T-helper 9 cell (primary cell): ENCODE results near the gene VSIR.

Experiments used
- DNase-seq: peaks from one replicate; pipeline ENCODE4 v3.0.0-alpha.2; 2020

The VSIR gene

DNA sequence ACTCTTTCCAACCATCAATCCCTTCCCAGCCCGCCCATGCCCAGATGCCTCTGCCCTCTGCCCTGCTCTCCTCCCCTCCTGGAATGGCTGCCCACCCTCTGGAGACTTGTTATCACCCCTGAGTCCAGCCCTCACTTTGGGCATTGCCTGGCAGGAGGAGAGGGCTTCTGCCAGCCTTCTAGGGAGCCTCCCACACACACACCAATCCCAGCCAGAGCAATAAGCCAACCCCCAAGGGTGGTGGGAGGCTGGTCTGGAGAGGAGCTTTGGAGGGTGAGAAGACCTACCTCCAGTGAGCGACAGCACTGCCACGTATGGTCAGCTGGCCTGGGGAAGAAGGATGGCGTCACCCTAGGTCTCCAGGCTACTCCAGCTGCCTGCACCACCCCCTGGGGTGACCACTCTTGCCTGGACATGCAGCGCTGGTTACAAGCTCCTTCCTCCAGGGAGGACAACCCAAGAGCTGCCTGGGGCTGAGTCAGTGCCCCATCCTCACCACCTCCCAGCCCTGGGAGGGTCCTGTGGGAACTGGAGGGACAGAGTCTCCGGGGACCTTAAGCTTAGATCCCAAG, 62.2 kb downstream of the VSIR start:
- DNase-seq: no peak

DNA sequence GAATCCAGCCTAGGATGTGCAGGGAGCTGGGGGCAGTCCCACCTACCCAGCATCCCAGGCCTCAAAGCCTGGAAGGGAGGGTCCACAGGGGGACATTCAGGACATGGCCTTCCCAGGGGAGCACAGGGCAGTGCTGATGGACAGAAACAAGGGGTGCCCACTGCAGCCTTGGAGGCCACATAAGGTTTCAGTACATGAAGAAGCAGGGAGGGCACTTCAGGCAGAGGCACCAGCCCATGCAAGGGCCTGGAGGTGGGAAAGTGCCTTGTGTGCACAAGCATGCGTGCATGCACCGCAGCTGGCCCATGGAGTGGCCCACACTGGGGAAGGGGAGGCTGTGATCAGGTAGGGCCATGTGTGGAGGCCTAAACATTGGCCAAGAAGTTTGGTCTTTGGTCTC, 62.8 kb downstream of the VSIR start:
- DNase-seq: no peak

DNA sequence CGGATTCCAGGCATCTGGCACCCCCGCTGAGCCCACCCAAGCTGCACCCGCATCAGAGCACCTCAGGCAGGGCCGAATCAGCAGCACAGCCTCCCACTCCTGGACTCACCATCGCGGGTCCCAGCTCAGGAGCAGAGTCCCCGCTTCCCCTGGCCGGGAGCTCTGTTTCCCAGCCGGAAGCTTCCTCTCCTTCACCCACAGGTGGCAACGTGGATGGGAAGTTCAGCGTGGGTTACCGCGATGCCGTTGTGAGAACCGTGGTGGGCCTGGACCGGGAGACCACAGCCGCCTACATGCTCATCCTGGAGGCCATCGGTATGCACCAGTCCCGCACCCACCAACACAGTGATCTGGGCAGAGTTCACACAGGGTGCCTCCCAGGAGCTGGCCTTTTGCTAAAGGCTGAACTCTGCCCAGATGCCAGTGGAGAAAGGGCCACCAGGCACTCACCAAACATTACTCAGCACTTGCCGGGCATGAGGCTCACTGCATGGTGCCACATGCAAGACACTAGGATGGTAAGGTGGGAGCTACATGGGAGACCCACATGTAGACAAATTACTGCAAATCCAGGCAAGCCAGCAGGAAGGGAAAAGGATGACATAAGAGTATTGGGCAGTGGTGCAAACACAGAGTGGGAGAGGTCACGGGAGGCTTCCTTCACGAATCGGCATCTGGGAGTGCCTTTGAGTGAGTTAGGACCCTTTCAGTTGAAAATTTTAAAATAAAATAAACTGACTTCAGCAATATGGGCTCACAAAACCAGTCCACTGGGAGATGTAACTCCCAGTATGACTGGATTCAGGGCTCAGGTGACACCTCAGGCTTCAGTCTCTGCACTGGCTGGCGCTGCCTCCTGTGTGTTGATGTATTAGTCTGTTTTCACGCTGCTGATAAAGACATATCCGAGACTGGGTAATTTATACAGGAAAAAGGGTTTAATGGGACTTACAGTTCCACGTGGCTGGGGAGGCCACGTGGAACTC, 64.1 kb downstream of the VSIR start:
- DNase-seq: no peak

DNA sequence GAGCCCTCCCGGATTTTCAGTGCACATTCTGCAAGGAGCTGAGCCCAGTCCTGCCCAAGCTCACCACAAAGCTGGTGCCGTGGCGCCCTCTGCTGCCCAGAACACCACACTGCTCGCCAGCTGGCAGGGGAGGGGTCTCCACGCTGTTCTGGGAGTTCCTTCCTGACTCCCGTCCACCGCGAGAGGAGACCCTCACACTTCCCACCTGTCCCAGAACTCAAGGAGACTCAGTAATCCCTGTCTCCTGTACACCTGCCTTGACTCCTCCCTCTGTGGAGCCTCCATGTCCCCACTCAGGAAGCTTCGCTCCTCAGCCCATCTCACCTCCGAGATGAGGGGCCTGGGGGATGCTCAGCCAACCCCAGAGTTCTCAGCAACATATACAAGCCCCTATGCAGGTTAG, 65.0 kb downstream of the VSIR start:
- peak; percentile 61 for DNase-seq

DNA sequence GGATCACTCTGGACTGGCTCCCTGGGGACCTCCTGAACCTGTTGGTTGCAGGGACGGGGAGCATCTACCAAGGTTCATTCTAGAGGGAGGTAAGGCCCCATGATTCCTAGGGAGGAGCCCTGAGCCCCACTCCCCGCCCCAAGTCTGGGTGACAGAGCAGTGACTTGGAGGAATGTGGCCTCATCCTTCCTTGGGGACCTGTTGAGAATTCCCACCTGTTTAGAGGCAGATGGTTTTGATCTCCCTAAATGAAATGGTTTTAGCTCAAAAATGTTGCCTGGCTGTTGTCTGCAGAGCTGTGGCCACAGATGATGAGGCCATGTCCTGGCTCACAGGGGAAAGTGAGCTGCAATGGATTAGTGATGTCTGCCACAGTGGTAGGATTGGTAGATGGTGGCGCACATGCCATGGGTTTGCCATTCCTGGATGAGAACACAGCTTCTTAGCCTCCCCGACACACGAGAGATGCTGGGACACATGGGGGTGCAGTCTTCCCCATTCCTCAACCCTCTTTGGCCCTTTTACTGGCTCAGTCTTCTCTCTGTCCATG, 66.0 kb downstream of the VSIR start:
- DNase-seq: no peak

DNA sequence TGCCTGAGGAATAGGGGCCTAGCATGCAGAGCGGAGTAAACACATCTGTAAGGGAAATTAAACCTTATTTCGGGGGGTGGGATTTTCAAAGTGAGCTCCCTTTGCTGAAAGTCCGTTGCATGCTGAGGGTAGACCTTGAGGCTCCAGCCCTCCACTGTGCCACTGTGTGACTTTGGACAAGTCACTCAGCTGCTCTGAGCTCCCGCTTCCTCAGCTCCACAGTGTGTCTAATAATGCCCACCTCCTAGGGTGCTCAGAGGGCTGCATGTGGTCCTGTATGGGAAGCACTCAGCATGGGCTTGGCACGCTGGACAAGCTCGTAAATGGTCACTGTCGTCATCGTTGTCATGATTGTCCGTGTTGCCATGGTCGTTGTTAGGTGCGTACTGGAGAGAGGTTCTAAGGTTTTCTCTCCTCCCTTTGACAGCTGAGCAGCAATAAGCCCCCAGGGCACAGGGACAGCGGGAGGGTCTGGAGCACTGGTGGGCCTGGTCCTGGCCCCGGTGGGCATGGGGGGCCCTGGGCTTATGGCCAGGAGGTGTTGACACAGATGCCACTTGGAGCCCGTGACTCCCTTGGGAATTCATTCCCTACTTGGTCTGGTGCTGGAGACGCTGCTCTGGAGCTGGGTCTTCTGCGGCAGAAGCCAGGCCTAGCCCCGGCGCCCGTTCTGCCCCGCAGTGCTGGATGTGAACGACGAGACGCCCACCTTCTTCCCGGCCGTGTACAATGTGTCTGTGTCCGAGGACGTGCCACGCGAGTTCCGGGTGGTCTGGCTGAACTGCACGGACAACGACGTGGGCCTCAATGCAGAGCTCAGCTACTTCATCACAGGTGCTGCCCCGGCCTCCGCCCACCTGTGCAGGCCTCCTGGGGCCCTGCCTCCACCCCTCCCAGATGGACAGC, 66.9 kb downstream of the VSIR start:
- no peak for DNase-seq

DNA sequence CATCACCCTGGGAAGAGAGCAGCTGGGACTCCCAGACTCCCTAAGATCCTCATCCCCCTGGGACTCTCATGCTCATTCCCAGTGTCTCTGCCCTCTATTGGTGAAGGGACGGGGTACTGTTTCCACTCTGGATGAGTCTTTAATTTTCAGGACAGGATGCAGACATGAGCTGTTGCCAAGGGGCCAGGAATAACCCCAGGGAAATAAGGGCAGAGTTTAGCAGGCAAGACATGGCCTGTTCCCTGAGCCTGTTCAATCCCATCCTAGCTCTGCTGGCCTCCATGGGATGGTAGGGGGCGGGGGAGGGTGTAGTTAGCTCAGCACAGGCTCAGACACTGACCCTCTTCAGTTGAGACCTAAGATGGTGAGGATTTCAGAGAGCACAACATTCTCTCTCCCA, 67.7 kb downstream of the VSIR start:
- no peak for DNase-seq

DNA sequence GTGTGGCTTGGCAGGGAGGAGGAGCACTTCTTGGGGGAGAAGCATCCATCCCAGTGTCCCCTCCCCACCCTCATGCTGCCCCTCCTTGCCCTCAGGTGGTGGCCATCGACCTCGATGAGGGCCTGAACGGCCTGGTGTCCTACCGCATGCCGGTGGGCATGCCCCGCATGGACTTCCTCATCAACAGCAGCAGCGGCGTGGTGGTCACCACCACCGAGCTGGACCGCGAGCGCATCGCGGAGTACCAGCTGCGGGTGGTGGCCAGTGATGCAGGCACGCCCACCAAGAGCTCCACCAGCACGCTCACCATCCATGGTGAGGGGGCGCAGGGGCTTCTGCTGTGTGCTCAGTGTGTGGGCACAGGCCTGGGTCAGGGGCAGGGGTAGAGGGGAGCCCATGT, 68.5 kb downstream of the VSIR start:
- no peak for DNase-seq

DNA sequence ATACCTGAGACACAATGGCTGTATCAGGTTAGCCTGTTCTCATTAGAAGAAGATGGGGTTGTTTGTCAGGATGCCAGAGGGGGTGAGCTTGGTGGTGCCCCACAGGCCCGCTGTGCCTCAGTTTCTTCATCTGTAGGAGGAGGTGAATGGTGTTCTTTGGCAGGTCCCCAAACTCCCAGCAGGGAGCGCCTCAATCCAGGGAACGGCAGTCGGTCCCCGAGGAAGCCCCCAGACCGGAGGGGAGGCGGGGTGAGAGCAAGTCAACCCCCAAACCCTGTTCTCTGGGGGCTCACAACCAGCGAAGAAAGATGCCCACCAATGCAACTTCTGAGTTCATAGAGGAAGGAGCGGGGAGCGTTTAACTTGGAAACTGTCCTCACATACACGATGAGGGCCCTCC, 69.7 kb downstream of the VSIR start:
- no peak for DNase-seq

DNA sequence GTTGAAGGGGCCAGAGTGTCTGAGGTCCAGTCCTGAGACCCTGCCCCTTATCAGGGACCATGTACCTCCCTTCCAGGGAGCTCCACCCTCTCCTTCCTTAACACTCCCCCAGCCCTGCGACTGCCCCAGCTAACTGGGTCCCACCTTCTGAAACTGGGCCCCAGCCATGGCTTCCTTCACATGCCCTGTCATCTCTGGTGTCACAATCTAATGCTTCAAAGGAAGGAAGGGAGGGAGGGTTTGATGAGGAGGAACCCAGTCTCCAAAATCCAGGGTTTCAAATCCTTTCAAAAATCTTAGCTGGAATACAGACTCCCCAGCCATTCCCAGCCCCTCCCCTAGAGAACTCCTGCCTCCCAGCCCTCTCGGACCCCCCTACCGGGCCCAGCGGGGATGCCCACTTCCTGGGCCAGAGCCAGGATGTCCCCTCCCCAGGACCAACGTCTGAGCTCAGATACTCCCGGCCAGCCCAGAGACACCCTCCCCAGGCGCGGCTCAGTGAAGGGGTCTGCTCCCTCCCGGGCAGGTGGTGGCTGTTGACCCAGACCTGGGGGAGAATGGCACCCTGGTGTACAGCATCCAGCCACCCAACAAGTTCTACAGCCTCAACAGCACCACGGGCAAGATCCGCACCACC, 71.7 kb downstream of the VSIR start:
- no peak for DNase-seq

DNA sequence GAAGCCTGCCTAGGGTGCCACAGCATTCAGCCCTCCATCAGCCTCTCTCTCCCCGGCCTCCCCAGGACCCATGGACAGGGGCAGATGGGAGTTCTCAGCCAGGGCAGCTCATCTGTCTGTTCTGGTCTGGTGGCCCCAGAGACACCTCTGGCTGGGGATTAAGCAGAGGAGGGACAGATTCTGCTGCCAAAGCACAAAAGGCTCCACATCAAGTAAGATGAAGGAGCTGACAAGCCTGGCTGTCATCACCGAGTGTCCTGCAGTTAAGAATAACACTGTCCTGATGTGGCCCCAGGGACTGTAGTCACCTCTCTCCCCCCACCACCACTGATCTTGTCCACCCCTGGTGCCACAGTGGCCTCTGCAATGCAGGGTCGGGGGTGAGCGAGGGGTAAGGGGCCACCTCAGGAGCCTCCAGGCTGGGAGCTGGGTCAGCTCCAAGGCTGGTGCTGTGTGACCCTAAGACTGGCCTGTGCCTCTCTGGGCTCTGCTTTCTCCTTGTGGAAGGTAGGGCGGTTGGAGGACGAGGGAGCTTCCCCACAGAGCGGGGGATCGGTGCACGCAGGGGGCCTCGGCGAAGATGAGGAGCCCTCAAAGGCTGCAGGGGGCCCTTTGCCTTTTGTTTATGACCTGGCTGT, 72.5 kb downstream of the VSIR start:
- DNase-seq: no peak

DNA sequence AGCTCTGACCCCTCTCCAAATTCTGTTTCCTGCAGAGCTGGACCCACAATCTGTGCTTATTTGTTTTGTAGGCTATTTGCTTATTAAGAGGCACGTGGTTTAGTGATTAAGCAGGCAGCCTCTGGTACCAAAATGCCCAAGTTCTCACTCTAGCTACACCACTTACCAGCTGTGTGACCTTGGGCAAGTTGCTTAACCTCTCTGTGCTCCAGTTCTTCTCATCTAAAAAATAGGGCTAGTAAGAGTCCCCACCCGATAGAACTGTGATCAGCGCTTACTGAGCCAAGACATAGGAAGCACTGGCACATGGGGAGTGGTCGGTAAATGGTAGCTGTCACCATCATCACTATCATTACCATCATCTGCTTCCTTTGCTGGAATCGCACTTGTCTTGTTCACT, 74.6 kb downstream of the VSIR start:
- DNase-seq: no peak

DNA sequence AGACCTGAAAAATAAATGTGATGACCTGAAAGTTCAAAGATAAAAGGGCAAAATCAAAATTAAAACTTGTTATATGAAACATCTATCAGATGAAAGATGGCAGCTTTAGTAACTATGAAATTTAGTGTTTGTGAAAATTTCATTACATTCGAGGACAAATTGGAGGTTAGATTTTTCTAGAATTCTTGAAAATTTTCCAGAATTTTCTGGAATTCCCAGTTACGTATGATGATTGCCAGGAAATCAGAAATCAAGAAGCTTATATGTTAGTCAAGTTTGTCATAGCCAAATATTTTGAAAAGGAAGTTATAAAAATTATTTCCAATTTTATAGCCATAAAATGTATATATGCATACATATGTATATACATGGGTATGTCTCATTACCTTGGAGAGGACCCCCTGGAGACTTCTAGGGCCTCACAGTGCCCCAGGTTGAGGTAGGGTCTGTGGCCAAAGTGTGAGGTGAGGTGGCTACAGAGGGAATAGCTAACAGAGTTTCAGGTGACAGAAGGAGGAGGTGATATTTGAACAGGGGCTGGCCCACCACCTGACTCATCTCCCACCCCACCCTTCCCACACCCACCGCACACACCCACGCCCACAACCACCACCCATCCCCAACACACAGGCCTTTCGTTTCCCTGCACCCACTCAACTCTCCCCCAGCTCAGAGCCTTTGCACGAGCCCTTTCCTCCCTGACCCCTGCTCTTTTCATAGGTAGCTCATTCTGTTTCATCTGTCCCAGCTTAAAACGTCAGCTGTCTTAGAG, 75.2 kb downstream of the VSIR start:
- DNase-seq: peak; percentile 16
